GM21717 (cell line): ENCODE data around the gene HIPK4.
"Not testable (repeated sequence)": the region's sequence is repeated elsewhere in the genome, so short reads cannot be mapped to it uniquely, and the experiment has no call there.

Experiments used
- ATAC-seq: cut with Tn5 transposase; IDR thresholded peaks from one replicate; pipeline ENCODE4 v1.9.1; 2021; ENCODE audit warnings: mild to moderate bottlenecking, moderate library complexity; ENCODE audit not compliant: unreplicated experiment

The HIPK4 gene

DNA sequence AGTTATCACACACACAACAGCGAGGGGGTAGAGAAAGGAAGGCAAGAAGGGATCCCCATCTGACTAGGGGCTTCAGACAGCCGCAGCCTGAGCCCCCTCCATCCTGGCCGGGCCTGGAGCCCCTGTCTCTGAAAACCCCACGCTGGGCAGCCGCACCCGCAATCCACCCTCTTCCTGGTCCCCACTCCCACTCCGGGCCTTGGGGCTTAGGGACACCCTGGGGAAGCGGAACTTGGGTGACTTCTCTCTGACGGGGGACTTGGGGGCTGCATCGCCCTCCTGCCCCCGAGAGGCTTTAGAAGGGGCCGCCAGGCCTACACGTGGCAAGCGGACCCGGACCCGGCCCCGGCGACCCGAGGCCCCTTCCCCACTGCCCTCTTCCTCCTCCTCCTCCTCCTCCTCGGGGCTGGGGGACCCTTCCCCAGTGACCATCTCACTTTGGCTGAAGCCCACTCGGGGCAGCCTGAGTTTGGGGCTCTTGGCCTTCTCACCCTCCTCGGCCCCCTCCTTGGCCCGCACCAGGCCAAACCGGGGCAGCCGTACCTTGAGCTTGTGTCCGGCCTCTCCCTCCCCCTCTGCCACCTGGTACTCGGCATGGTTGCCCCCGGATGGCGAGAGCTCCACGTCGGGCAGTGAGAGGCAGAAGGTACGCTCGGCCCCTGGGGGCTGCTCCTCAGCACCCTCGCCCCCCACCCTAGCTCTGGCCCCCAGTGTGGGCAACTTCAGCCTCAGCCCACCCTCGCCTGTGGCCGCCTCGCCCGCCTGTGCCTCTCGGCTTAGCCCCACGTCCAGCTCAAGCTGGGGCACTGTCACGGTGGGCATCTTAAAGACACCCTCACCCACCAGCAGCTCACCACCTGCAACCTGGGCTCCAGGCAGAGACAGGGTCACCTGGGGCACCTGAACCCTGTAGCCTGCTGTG is 4.2 kb upstream of the HIPK4 start:
- ATAC-seq, result no peak

GRCh38 chr19:40392894-40393517 is 3.0 kb upstream of the HIPK4 start:
- no peak for ATAC-seq

- no peak for ATAC-seq
Measured at GRCh38 chr19:40392123-40392522, 2.1 kb upstream of the HIPK4 start.

- ATAC-seq, result no peak
Measured at GRCh38 chr19:40389404-40390083, 437 bp downstream of the HIPK4 start.

DNA sequence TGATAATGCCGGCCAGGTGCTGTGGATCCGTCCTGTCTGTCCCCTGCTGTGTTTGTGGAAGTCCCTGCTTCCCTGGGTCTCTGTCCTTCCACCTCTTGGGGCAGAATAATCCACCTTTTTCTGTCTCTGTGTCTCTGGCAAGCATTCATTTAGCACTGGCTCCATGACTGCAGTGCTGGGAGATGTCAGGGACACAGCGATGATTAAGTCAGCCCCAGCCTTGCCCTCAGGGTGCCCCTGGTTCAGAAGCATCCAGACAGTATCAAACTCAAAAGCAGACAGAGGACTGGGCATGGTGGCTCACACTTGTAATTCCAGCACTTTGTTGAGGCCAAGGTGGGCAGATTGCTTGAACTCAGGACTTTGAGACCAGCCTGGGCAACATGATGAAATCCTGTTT is 1.5 kb downstream of the HIPK4 start:
- no peak for ATAC-seq

DNA sequence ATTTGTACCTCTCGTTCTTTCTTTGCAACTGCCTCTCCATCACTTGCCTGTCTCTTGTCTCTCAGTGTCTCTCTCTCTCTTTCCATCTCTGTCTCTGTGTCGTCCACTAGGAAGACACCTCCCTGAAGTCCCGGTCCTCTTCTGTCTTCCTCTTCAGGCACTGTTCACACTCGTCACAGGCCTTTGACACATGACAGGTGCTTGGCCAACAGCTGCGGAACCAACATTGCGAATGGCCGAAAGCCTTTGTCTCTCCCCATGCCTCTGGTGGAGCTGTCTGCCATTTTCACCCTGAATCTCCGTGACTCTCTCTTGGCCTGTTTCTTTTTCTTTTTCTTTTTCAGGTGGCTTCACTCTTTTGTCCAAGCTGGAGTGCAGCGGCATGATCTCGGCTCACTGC is 2.8 kb downstream of the HIPK4 start:
- ATAC-seq, result no peak

- ATAC-seq, result no peak
Measured at GRCh38 chr19:40383668-40384248, 6.2 kb downstream of the HIPK4 start.

GRCh38 chr19:40381321-40381720 is 8.7 kb downstream of the HIPK4 start:
- no peak for ATAC-seq

DNA sequence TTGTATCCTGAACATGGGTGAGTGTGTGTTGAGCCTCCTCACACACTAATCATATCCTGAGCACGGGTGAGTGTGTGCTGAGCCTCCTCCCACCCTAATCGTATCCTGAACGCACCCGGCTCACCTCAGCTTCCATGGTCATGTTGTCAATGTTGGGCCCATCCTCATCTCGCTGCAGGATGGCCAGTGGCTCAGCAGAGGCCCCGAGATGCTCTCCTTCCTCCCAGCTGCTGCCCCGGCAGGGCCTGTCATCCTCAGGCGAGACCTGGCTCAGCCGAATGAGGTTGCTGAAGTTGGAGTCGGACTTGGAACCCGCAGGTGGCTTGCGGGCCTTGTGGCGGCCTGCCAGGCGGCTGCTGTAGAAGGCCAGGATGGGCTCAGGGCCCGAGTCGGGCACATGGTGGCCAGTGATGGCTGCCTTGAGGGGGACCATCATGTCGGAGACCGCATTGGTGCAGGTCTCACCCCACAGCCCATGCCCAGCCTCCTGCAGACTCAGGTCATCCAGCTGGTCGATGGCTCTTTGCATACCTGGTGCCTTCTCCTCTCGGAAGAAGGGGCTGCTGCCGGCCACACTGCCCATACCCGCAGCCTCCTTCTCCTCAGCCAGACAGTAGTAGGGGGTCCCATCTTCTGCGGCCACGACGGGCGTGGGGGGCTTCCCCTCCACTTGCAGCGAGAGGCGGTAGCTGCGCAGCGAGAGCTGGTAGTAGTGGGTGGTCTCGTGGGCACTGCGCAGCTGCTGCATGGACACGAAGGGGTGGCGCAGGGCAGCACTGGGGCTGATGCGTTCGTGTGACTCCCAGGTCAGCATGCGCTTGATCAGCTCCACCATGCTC is 9.6 kb downstream of the HIPK4 start:
- ATAC-seq, result no peak

DNA sequence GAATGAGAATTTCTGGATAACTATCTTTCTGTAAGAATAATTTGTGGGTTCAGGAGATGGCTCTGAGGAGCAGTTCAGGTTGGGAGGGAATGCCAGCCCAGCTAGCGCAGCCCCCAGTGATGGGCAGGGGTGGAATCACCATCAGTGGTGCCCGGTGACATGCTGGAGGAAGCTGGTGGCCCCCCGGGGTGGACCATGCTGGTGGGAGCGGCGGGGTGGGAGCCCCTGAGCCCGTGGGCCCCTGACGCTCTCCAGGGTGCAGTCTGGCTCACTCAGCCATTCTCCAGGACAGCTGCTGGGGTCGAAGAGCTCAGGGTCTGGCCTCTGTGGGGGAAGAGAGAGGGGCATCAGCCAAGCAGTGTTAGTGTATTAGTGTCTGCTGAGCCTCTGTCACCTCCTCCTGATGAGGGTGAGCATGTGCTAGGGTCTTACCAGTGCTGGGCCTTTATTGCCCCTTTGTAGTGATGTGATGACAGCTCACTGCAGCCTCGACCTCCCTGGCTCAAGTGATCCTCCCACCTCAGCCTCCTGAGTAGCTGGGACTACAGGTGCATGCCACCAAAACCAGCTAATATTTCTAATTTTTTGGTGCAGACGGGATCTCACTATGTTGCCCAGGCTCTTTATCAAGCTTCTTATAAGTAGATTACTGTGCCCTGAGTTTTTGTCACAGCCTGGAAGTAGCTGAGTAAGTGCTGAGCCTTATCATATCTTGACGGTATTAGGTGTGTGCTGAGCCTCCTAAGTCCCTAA is 10.4 kb downstream of the HIPK4 start:
- no peak for ATAC-seq

DNA sequence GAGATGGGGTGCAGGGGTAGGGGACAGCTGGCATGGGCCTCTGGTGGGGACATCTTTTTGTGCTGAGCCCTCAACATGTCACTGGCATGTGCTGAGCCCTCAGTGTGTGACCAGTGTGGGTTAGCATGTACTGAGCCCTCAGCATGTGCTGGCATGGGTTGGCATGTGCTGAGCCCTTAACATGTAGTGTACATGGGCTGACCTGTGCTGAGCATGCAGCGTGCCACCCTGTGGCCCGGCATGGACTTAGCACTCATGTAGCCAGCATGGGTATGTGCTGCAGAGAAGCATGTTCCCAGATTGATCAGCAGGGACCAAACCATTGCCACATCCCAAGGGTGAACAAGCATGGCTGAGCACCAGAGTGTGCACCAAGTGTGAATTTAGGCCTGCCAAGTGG is 11.5 kb downstream of the HIPK4 start:
- ATAC-seq, result no peak

DNA sequence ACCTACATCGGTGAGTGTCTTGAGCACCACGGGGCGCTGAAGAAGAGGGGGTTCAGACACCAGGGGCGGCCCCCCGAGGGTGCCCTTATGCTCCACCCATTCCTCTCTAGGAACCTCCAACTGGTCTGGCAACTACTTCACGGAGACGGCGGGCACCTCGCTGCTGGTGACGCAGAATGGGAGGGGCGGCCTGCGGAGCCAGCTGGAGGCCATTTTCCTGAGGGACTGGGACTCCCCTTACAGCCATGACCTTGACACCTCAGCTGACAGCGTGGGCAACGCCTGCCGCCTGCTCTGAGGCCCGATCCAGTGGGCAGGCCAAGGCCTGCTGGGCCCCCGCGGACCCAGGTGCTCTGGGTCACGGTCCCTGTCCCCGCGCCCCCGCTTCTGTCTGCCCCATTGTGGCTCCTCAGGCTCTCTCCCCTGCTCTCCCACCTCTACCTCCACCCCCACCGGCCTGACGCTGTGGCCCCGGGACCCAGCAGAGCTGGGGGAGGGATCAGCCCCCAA is 12.1 kb downstream of the HIPK4 start:
- no peak for ATAC-seq

DNA sequence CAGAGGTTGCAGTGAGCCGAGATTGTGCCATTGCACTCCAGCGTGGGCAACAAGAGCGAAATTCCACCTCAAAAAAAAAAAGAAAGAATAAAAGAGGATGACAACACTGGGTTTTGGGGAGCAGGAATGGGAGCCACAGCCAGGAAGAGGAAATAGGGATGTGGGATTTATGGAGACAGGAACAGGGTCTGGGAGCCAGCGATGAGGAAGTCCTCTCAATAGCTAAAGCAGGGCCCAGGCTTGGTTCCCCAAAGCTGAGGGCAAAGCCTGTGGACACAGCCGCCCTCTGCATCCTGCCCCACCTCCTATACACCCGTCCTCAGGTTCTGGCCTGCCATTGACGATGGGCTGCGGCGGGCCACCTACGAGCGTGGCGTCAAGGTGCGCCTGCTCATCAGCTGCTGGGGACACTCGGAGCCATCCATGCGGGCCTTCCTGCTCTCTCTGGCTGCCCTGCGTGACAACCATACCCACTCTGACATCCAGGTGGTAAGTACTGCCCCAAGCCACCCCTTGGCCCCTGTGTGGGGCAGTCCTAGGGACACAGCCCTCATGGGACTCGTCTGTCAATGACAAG is 13.6 kb downstream of the HIPK4 start:
- no peak for ATAC-seq

- ATAC-seq, result no peak
Measured at GRCh38 chr19:40374084-40374483, 15.9 kb downstream of the HIPK4 start.

- ATAC-seq, result no peak
Measured at GRCh38 chr19:40371802-40372122, 18.2 kb downstream of the HIPK4 start.

GRCh38 chr19:40370997-40371801 is 18.8 kb downstream of the HIPK4 start:
- ATAC-seq, result no peak

DNA sequence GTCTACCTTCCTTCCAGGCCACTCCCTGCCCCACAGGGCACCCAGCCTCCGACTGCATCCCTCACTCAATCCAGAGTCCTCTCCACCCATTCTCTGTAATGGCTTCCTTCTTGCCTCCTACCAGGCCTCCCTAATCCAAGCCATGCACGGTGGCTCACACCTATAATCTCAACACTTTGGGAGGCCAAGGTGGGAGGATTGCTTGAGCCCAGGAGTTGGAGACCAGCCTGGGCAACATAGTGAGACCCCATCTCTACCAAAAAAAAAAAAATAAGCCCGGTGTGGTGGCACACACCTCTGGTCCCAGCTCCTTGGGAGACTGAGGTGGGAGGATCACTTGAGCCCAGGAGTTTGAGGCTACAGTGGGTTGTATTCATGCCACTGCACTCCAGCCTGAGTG is 19.7 kb downstream of the HIPK4 start:
- ATAC-seq, result not testable (repeated sequence)

- ATAC-seq, result no peak
Measured at GRCh38 chr19:40369797-40370196, 20.2 kb downstream of the HIPK4 start.
